Memory B cell (primary cell): Measurements from ENCODE around the gene PIK3R4.

ENCODE experiments used
- ATAC-seq: fragments of 150-1000 bp; cut with Tn5 transposase; 2 replicates; pipeline ENCODE4 v1.10.0; 2021; ENCODE audit warnings: low read depth, mild to moderate bottlenecking, moderate library complexity
- DNase-seq, 2 donors: peaks; one replicate each; pipeline ENCODE4 v3.0.0; 2022; ENCODE audit warnings: low spot score in 2 of 2
- H3K27ac Mint-ChIP-seq: one replicate; pipeline ENCODE4 v1.8.0; 2022; ENCODE audit warnings: mild to moderate bottlenecking, moderate library complexity, mixed read lengths
- H3K27me3 Mint-ChIP-seq: one replicate; pipeline ENCODE4 v1.8.0; 2022; ENCODE audit warnings: mixed read lengths
- H3K36me3 Mint-ChIP-seq: one replicate; pipeline ENCODE4 v1.8.0; 2022; ENCODE audit warnings: mild to moderate bottlenecking, mixed read lengths
- H3K4me1 Mint-ChIP-seq: one replicate; pipeline ENCODE4 v1.8.0; 2022; ENCODE audit warnings: mixed read lengths
- H3K4me3 Mint-ChIP-seq: one replicate; pipeline ENCODE4 v1.8.0; 2022; ENCODE audit warnings: mild to moderate bottlenecking, moderate library complexity, mixed read lengths
- H3K9me3 Mint-ChIP-seq: one replicate; pipeline ENCODE4 v1.8.0; 2022; ENCODE audit warnings: mixed read lengths

PIK3R4 gene

GRCh38 chr3:130688697-130689470 lies 57.7 kb downstream of the PIK3R4 start:
- no peaks in the 10 kb centered on the region for H3K9me3 Mint-ChIP-seq
- peaks cover 3% of the 10 kb centered on the region for H3K4me1 Mint-ChIP-seq
- no peak overlapping the region for H3K27ac Mint-ChIP-seq
- no peak for DNase-seq
- no peak for ATAC-seq
- H3K27me3 Mint-ChIP-seq = no peaks in the 10 kb centered on the region
- no peak overlapping the region for H3K4me3 Mint-ChIP-seq
- H3K36me3 Mint-ChIP-seq = peaks cover 28% of the 10 kb centered on the region

GRCh38 chr3:130688015-130688688 lies 58.5 kb downstream of the PIK3R4 start:
- peaks cover 35% of the 10 kb centered on the region for H3K36me3 Mint-ChIP-seq
- H3K4me1 Mint-ChIP-seq = peaks cover 3% of the 10 kb centered on the region
- ATAC-seq (no peak), DNase-seq (no peak)
- no peaks in the 10 kb centered on the region for H3K9me3 Mint-ChIP-seq
- no peak overlapping the region for H3K4me3 Mint-ChIP-seq
- no peaks in the 10 kb centered on the region for H3K27me3 Mint-ChIP-seq
- H3K27ac Mint-ChIP-seq = no peak overlapping the region

DNA sequence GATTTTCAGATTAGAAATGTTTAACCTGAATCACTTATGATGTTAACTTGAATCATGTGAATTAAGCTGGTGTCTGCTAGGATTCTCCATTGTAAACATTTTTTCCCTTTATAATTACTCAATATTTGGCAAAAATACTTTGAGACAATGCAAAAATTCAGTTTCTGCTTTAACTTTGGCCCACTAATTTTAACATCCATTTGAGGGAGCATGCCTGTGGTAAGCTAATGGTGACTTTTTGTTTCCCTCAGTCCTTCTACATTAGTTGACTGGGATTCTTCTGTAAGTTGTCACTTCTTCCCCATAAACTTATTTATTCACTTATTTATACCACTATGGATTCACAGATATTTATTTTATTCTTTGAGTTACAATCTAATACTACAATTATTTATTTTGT lies 59.3 kb downstream of the PIK3R4 start:
- Mint-ChIP-seq H3K27me3 (no peaks in the 10 kb centered on the region), H3K9me3 (no peaks in the 10 kb centered on the region), H3K4me3 (no peak overlapping the region), H3K4me1 (peaks cover 3% of the 10 kb centered on the region), H3K36me3 (peaks cover 42% of the 10 kb centered on the region), H3K27ac (no peak overlapping the region)
- no peak for DNase-seq
- no peak for ATAC-seq

DNA sequence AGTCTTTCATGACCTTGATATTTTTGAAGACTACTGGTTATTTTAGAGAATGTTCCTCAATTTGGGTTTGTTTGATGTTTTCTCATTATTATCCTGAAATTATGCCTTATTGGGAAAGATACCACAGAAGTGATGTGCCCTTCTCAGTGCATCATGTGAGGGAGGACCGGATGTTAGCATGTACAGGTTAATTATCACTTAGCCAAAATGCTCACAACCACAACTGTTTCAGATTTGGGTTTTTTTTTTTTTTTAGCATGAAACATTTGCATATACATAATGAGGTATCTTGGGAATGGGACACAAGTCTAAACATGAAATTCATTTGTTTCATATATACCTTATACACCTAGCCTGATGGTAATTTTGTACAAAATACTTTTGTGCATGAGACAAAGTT lies 59.8 kb downstream of the PIK3R4 start:
- peaks cover 44% of the 10 kb centered on the region for H3K36me3 Mint-ChIP-seq
- no peaks in the 10 kb centered on the region for H3K9me3 Mint-ChIP-seq
- DNase-seq = no peak
- H3K4me3 Mint-ChIP-seq = no peak overlapping the region
- no peak overlapping the region for H3K27ac Mint-ChIP-seq
- H3K27me3 Mint-ChIP-seq = no peaks in the 10 kb centered on the region
- H3K4me1 Mint-ChIP-seq = peaks cover 3% of the 10 kb centered on the region
- ATAC-seq = no peak

- H3K4me3 Mint-ChIP-seq = no peak overlapping the region
Measured at GRCh38 chr3:130682131-130682530, 64.5 kb downstream of the PIK3R4 start.

GRCh38 chr3:130679218-130679617 lies 67.4 kb downstream of the PIK3R4 start:
- H3K36me3 Mint-ChIP-seq = peaks cover 45% of the 10 kb centered on the region
- no peak overlapping the region for H3K27ac Mint-ChIP-seq
- DNase-seq (no peak), ATAC-seq (no peak)
- H3K4me1 Mint-ChIP-seq = no peaks in the 10 kb centered on the region
- no peaks in the 10 kb centered on the region for H3K9me3 Mint-ChIP-seq
- no peaks in the 10 kb centered on the region for H3K27me3 Mint-ChIP-seq
- H3K4me3 Mint-ChIP-seq = no peak overlapping the region

More at GRCh38 chr3:130682131-130682530, 64.5 kb downstream of the PIK3R4 start:
- Mint-ChIP-seq H3K4me1 (no peaks in the 10 kb centered on the region), H3K27me3 (no peaks in the 10 kb centered on the region), H3K36me3 (peaks cover 43% of the 10 kb centered on the region), H3K27ac (no peak overlapping the region), H3K9me3 (no peaks in the 10 kb centered on the region)
- DNase-seq (no peak), ATAC-seq (no peak)

- no peak overlapping the region for H3K27ac Mint-ChIP-seq
- ATAC-seq (no peak), DNase-seq (no peak)
- H3K27me3 Mint-ChIP-seq = no peaks in the 10 kb centered on the region
- no peaks in the 10 kb centered on the region for H3K9me3 Mint-ChIP-seq
- H3K4me1 Mint-ChIP-seq = no peaks in the 10 kb centered on the region
- H3K36me3 Mint-ChIP-seq = peaks cover 28% of the 10 kb centered on the region
- no peak overlapping the region for H3K4me3 Mint-ChIP-seq
Measured at GRCh38 chr3:130677343-130677742, 69.3 kb downstream of the PIK3R4 start.

GRCh38 chr3:130671545-130672312 lies 74.9 kb downstream of the PIK3R4 start:
- ATAC-seq (no peak), DNase-seq (no peak)
- Mint-ChIP-seq H3K4me3 (no peak overlapping the region), H3K36me3 (peaks cover 23% of the 10 kb centered on the region), H3K4me1 (no peaks in the 10 kb centered on the region), H3K27me3 (no peaks in the 10 kb centered on the region), H3K27ac (no peak overlapping the region), H3K9me3 (no peaks in the 10 kb centered on the region)

GRCh38 chr3:130669740-130670139 lies 76.9 kb downstream of the PIK3R4 start:
- no peaks in the 10 kb centered on the region for H3K4me1 Mint-ChIP-seq
- ATAC-seq (no peak), DNase-seq (no peak)
- H3K4me3 Mint-ChIP-seq = no peak overlapping the region
- no peak overlapping the region for H3K27ac Mint-ChIP-seq
- H3K36me3 Mint-ChIP-seq = peaks cover 21% of the 10 kb centered on the region
- no peaks in the 10 kb centered on the region for H3K9me3 Mint-ChIP-seq
- no peaks in the 10 kb centered on the region for H3K27me3 Mint-ChIP-seq

- peaks cover 10% of the 10 kb centered on the region for H3K36me3 Mint-ChIP-seq
- ATAC-seq (no peak), DNase-seq (no peak)
- no peaks in the 10 kb centered on the region for H3K4me1 Mint-ChIP-seq
- no peaks in the 10 kb centered on the region for H3K9me3 Mint-ChIP-seq
- H3K27ac Mint-ChIP-seq = no peak overlapping the region
- no peaks in the 10 kb centered on the region for H3K27me3 Mint-ChIP-seq
- H3K4me3 Mint-ChIP-seq = no peak overlapping the region
Measured at GRCh38 chr3:130663092-130663491, 83.5 kb downstream of the PIK3R4 start.

DNA sequence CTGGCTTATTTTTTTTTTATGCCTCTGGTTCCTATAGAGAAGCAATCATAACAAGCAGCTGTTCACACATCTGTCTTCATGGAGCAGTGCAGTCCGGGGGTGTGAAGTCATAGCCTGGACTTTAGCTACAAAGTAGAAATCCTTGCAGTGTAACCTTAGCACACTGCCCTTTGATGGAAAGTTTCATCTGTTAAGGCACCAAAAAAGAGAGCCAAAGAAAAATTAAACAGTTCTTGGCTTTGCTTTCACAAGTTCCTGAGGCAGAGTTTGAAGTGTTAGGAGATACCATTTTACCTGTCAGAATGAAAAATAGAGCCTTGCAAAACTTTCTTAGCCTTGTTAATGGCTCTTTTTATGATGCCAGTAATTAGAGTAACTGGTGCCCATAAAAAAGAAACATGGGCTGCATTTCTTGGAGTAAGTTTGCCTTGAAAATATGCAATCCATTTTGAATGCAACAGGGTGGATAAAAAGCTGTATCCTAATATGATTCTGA lies 84.1 kb downstream of the PIK3R4 start:
- DNase-seq = no peak
- H3K4me1 Mint-ChIP-seq = no peaks in the 10 kb centered on the region
- no peak overlapping the region for H3K27ac Mint-ChIP-seq
- H3K36me3 Mint-ChIP-seq = peaks cover 9% of the 10 kb centered on the region
- ATAC-seq = no peak
- no peak overlapping the region for H3K4me3 Mint-ChIP-seq
- H3K27me3 Mint-ChIP-seq = no peaks in the 10 kb centered on the region
- H3K9me3 Mint-ChIP-seq = no peaks in the 10 kb centered on the region

DNA sequence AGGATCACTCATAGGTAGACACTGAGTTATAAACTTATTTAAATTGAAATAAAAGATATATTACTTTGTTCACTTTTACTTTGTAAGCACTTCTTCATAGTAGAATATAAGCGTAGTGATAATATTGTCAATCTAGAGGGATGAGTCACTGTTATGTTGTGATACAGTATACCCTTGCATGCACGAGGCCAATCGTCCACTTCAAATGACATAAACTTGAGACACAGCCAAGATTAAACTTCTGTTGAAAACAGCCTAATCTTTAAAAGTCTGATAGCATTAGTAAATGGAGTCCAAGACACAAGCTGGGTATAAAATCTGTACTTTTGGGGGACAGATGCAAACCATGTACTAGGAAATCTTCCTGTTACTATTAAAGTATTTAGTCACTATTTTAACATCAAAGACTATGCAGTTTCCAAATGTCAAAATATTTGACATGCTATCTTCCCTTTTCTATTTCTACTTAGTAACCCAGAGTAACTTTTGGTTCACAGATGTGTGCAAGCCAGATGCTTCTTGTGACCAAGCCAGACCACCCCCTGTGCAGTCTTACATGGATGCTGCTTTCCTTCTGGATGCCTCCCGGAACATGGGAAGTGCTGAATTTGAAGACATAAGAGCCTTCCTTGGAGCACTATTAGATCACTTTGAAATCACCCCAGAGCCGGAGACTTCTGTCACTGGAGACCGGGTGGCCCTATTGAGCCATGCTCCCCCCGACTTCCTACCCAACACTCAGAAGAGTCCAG lies 85.3 kb downstream of the PIK3R4 start:
- ATAC-seq = no peak
- Mint-ChIP-seq H3K9me3 (no peaks in the 10 kb centered on the region), H3K27me3 (no peaks in the 10 kb centered on the region), H3K4me1 (no peaks in the 10 kb centered on the region), H3K27ac (no peak overlapping the region), H3K36me3 (peaks cover 7% of the 10 kb centered on the region), H3K4me3 (no peak overlapping the region)
- no peak for DNase-seq

GRCh38 chr3:130659911-130660310 lies 86.7 kb downstream of the PIK3R4 start:
- H3K27me3 Mint-ChIP-seq = no peaks in the 10 kb centered on the region
- ATAC-seq (no peak), DNase-seq (no peak)
- H3K4me3 Mint-ChIP-seq = no peak overlapping the region
- no peaks in the 10 kb centered on the region for H3K9me3 Mint-ChIP-seq
- H3K4me1 Mint-ChIP-seq = no peaks in the 10 kb centered on the region
- H3K27ac Mint-ChIP-seq = no peak overlapping the region
- peaks cover 6% of the 10 kb centered on the region for H3K36me3 Mint-ChIP-seq
